Hematopoietic multipotent progenitor cell treated with erythropoietin and hydrocortisone succinate and interleukin-3 and kit ligand, for 6 days (in vitro differentiated cells): Measurements from ENCODE around the gene KCNH8.
A peak's percentile ranks its signal among the peaks of the same experiment; 100 is the strongest.

Experiments used
- DNase-seq: peaks from one replicate; pipeline ENCODE4 v3.0.0-alpha.2; 2015

The KCNH8 gene

GRCh38 chr3:19392150-19392549, 243.8 kb downstream of the KCNH8 start:
- peak; percentile 3 for DNase-seq

DNA sequence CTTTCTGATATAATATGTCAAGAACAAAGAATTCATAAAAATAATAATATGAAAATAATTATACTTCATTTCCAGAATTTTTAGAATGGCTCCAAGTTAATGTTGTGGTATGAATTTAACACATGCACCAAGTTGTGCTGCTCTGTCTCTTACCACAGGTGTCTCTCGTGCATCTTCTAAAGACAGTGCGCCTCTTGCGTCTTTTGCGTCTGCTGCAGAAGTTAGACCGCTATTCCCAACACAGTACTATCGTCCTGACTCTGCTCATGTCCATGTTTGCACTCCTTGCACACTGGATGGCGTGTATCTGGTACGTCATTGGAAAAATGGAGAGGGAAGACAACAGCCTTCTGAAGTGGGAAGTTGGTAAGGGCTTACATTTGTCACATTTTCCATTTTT, 246.6 kb downstream of the KCNH8 start:
- DNase-seq: no peak

- no peak for DNase-seq
These were observed 248.4 kb downstream of the KCNH8 start for GRCh38 chr3:19396726-19397125.

- no peak for DNase-seq
These were observed 251.0 kb downstream of the KCNH8 start for GRCh38 chr3:19399356-19399755.

DNA sequence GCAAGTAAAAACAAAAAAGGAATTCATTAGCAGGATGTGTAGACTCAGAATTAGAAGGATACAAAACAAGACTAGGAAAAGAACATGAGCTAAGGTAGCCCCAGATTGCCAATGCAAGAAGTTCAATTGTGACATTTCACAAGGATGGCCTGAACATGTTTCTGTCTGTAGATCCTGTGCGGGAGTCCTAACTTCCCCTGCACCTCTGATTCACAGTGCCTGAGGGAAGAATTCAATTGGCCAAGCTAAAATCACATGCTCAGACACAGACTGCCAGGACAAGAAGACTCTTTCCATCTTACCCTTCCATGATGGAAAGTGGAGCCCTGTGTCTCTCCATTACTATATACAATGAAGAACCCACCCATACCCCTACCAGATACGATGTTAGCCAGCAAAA, 251.5 kb downstream of the KCNH8 start:
- DNase-seq: no peak

GRCh38 chr3:19420159-19420558, 271.8 kb downstream of the KCNH8 start:
- no peak for DNase-seq

DNA sequence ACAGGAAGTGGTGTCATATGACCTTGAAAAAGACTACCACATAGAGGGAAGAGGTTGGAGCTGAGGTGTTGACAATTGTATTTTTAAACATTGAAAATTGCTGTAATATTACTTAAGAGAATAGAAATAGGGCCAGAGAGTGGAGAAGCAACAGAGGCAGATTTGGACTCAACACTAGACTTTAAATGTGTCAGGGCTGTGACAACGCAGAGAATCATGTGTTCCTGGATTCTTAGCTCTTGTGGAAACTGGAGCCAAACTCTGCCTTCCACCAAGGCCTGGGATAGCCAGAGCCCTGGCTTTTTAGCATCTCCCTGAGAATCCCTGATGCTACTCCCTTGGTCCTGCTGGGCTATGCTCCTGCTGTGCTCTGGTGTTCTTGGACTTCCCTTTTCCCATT, 277.5 kb downstream of the KCNH8 start:
- DNase-seq: no peak

DNA sequence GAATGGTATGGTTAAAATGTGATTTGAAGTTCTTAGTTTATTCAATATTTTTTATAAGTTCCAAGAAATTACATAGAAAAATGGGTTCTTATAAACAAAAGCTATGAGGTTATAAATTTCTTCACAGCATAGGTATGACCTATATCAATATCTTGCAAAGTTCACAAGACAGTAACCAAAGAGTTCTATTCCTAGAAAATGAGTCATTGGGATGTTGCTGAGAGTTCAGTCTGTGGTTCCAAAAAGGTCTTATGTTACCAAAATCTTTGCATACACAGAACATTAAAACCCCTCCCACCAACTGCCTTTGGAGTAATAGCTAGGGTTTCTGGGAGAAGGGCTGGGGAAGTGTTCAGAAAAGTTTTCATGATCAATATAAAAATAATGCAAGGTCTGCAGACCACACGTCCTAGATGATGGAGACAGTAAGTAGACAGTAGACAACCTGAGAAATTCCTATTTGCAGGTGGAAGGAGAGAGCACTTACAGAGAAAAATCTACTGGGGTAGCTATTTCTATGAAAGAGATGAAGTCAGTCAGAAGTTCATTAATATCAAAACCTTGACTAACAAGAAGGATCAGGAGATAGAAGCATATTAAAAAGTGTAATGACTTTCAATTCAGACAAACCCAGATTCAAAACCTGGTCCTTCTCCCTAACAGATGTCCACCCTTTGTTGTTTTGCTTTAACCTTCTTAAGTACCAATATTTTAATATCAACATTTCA, 279.3 kb downstream of the KCNH8 start:
- DNase-seq: no peak

DNA sequence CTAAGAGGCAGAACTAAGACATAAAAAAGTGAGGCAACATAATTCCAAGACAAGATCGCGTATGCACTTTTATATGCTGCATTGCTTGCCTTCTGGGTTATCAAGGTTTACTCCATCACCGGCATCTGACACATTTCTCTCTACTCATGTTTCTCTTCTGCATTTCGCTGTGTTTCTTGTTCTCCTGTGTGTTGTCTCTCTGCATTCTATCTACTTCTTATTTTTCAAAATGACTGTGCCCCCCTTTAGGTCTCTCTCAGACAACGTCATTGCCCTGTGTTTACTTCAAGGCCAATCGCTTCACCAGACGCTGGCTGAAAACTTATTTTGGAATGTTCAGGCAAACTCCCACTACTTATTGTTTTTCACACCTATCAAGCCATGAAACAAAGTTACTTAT, 280.4 kb downstream of the KCNH8 start:
- DNase-seq: no peak

DNA sequence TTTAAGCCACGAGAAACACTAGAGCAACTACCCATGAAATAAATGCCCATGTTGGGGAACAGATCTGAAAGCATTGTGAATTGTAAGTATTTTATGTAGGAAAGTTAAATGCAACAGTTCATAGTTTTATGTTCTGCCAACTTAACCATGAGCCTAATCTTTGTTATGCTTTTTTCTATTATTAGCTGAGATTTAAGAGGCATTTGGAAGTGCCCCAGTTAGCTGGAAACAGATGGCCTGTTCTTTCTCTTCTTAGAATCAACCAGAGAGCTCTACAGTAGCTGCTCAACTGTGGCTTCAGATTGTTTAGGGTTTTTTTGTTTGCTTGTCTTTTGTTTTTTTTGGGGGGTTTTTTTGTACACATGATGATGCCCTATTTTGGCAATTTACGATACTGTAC, 284.4 kb downstream of the KCNH8 start:
- DNase-seq: no peak

GRCh38 chr3:19436746-19437145, 288.4 kb downstream of the KCNH8 start:
- DNase-seq: no peak

DNA sequence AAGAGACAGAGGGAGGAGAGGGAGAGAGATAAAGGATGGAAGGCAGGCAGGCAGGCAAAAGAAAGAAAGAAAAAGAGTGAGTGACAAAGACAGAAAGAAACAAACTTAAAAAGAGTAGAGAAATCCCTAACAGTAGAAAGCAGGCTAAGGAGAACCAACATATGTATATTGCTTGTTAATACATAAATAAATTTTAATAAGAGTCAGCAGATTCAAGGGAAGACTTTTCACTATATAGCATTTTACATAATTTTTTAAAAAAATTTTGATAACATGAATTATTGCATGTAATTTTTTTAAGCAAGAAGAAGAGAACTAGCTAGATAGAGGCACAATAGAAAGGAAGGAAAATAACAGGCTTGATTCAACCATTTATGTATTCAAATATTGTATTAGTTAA, 291.6 kb downstream of the KCNH8 start:
- DNase-seq: no peak

- DNase-seq: no peak
These were observed 297.8 kb downstream of the KCNH8 start for GRCh38 chr3:19446138-19446537.

- no peak for DNase-seq
These were observed 298.4 kb downstream of the KCNH8 start for GRCh38 chr3:19446687-19447086.

GRCh38 chr3:19455546-19455945, 307.2 kb downstream of the KCNH8 start:
- DNase-seq: no peak

- no peak for DNase-seq
These were observed 308.4 kb downstream of the KCNH8 start for GRCh38 chr3:19456738-19457137.

DNA sequence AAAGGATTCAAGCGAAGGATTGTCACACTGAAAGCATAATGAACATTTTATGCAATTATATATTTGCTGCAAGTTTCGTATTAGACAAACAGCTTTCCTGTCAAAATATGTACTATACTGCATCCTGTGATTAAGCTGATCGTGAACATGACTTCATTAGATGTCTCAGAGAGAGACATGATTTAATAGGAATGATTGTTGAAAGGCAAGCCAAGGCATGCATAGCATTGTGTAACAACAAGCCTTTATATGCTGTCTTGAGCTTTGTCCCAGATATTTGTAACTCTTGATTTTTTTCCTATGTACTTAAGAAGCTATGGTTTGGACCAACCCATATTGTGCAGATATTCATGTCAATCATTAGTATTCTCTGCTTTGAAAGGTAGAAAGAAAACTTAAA, 309.1 kb downstream of the KCNH8 start:
- DNase-seq: no peak

DNA sequence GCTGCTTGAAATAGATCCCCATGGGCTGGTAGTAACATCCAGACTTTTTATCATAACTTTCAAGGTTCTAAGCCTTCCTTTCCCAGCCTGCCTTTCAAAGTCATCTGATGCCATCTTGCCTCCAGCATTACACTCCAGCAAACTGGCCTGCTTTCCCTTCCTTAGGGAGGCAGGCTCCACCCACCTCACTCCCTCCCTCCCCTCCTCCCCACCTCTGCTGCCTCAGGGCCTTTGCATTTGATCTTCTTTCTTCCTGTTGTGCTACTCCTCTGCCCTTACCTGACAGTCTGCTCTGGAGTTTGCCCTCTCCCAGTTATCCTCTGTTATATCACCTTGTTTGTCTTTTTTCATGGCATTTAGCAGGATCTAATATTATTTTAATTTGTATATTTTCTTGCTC, 319.5 kb downstream of the KCNH8 start:
- DNase-seq: no peak

- DNase-seq: no peak
These were observed 322.8 kb downstream of the KCNH8 start for GRCh38 chr3:19471138-19471537.

- no peak for DNase-seq
These were observed 325.8 kb downstream of the KCNH8 start for GRCh38 chr3:19473971-19474580.

DNA sequence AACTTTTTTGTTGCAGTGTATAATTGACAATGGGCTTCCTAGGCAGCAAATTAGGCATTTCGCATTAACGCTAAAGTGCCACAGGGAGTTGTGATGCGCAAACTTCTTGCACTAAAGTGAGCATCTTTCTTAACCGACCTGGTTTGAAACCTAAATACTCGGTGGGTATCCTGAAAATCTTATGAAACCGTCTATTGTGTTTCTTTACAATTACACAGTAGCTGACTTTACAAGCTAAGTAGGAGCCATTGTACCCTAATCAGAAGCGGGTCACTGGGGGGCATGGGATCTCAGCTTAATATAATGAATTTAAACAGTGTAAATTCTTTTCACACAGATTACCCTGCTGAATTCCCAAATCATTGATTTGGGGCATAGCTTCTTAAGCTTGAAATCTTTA, 328.0 kb downstream of the KCNH8 start:
- no peak for DNase-seq

GRCh38 chr3:19485267-19485666, 337.0 kb downstream of the KCNH8 start:
- DNase-seq: no peak

- no peak for DNase-seq
These were observed 339.1 kb downstream of the KCNH8 start for GRCh38 chr3:19487386-19487785.

DNA sequence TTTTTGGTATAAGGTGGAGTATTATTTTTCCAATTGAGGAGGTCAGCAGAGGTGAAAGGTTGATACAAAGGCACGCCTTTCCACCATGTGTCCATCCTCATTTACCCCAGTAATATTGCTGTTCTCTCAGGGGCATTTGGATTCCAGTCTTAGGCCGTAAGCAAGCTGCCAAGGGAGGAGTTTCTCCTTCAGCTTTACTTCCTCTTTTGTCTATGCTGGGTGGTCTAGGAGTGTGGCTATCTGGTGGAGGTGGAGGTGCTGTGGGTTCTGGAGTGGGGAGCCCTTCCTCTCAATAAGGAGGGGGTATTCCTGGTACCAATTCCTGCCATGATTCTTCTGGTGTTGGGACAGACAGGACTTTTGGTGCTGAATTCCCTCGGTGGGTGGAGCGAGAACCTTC, 340.6 kb downstream of the KCNH8 start:
- DNase-seq: peak; percentile 8

DNA sequence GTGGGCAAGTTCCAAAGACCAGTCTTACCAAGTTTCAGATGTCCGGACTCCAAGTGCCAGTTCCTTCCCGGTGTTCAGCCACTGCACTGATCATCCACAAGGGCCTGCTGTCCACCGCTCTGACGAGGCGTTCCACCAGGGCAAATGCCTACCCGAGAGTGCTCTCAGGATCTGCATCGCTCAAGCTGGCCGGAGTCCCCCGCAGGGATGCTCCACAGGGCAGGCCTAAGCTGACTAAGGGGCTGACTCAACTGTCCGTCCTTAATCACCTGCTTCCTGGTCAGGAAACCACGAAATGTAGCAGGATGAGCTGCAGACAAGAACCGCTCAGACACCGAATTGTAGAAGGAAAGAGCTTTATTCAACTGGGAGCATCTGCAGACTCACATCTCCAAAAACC, 341.6 kb downstream of the KCNH8 start:
- no peak for DNase-seq
